Measurements from ENCODE around the gene RBBP7. TPM values are rescaled to one million over a fixed set of nuclear protein-coding genes. Genes with fewer than 3 reads are reported as not detected.

The RBBP7 gene
- total and polyA plus RNA-seq, 2 of the 8 experiments (the other 6 are each of a cell fraction or from before 2014, with no cell fraction given): 107 to 138 TPM

DNA sequence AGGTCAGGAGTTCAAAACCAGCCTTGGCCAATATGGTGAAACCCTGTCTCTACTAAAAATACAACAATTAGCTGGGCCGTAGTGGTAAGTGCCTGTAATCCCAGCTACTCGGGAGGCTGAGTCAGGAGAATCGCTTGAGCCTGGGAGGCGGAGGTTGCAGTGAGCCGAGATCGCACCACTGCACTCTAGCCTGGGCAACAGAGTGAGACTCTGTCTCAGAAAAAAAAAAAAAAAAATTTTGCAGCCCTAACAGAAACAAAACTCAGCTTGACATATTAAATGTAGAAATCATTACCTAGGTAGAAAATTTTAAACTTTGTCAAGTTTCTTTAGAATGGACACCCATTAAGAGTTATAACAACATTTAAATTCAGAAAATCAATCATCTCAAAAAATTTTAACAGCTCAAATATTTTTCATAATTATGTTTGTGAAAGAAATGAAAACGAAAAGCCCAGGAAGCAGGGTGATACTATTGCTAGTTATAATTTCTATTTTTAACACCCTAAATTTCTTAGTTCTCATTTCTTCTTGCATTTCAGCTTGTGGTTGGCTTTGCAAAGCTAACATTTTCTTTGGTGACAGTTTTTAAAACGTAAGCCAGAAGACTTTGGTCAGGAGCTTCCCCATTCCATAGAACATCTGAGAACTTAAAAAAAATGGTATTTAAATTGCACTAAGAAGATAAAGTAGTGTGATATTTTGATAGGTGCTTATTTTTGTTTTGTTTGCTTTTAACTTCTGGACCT, 33.3 kb upstream of the RBBP7 start (continued):
- TF ChIP-seq CREB1 (IDR thresholded peaks at IDR 0.05) (no peak), KDM4A (IDR thresholded peaks at IDR 0.05; ENCODE audit: low read depth, low read length, severe bottlenecking) (no peak), EZH2 (IDR thresholded peaks at IDR 0.05; ENCODE audit: low read depth, low read length, severe bottlenecking) (no peak), YY1 (IDR thresholded peaks at IDR 0.05; ENCODE audit: low read depth, low read length) (no peak), SIRT6 (IDR thresholded peaks at IDR 0.05; ENCODE audit: low read length) (no peak)

Data from H1 (cell line).